Stimulated activated CD8-positive, alpha-beta memory T cell treated with anti-CD3 and anti-CD28 coated beads, Interleukin-4, amount 100 ng/mL, for 1 hour (primary cell): ENCODE results near the gene LIG3.
A peak's percentile ranks its signal among the peaks of the same experiment; 100 is the strongest.
"Not testable (repeated sequence)": the region's sequence is repeated elsewhere in the genome, so short reads cannot be mapped to it uniquely, and the experiment has no call there.

ENCODE experiments used
- DNase-seq, 2 donors: peaks; one replicate each; pipeline ENCODE4 v3.0.0-alpha.2; 2020; ENCODE audit warnings: low read depth in 2 of 2, low spot score in 1 of 2

Gene LIG3

GRCh38 chr17:35038453-35038852 is 58.1 kb downstream of the LIG3 start:
- no peak for DNase-seq

GRCh38 chr17:35041390-35041789 is 61.1 kb downstream of the LIG3 start:
- DNase-seq: no peak

GRCh38 chr17:35044181-35044580 is 63.9 kb downstream of the LIG3 start:
- no peak for DNase-seq

GRCh38 chr17:35045458-35045979 is 65.2 kb downstream of the LIG3 start:
- DNase-seq: not testable (repeated sequence)

GRCh38 chr17:35046245-35046644 is 65.9 kb downstream of the LIG3 start:
- no peak for DNase-seq

- DNase-seq: peak in 1 of 2 donors; percentile 22
These were observed 66.5 kb downstream of the LIG3 start for GRCh38 chr17:35046740-35047283.

- DNase-seq: no peak
These were observed 68.5 kb downstream of the LIG3 start for GRCh38 chr17:35048685-35049379.

- no peak for DNase-seq
These were observed 69.9 kb downstream of the LIG3 start for GRCh38 chr17:35050170-35050569.

GRCh38 chr17:35051183-35051578 is 70.9 kb downstream of the LIG3 start:
- DNase-seq: no peak

- DNase-seq: no peak
These were observed 71.4 kb downstream of the LIG3 start for GRCh38 chr17:35051579-35052240.

- no peak for DNase-seq
These were observed 71.9 kb downstream of the LIG3 start for GRCh38 chr17:35052241-35052610.

GRCh38 chr17:35052780-35053179 is 72.5 kb downstream of the LIG3 start:
- DNase-seq: no peak

GRCh38 chr17:35053204-35053603 is 72.9 kb downstream of the LIG3 start:
- DNase-seq: no peak

- DNase-seq: no peak
These were observed 75.7 kb downstream of the LIG3 start for GRCh38 chr17:35056013-35056412.

- no peak for DNase-seq
These were observed 77.1 kb downstream of the LIG3 start for GRCh38 chr17:35057332-35057915.
